Osteocyte (in vitro differentiated cells): ENCODE results near the gene AFAP1. TPM values are rescaled to one million over a fixed set of nuclear protein-coding genes. Genes with fewer than 3 reads are reported as not detected.

Source experiments
- DNase-seq: peaks from one replicate; pipeline ENCODE4 v3.0.0; 2021; ENCODE audit warnings: mixed read lengths; ENCODE audit not compliant: unreplicated experiment; ENCODE audit errors: extremely low spot score
- H3K27ac Mint-ChIP-seq: one replicate; pipeline ENCODE4 v1.8.0; 2021; ENCODE audit warnings: mild to moderate bottlenecking, mixed read lengths; ENCODE audit not compliant: unreplicated experiment
- H3K27me3 Mint-ChIP-seq: one replicate; pipeline ENCODE4 v1.8.0; 2021; ENCODE audit warnings: mixed read lengths; ENCODE audit not compliant: unreplicated experiment
- H3K36me3 Mint-ChIP-seq: one replicate; pipeline ENCODE4 v1.8.0; 2021; ENCODE audit warnings: mixed read lengths; ENCODE audit not compliant: unreplicated experiment
- H3K4me1 Mint-ChIP-seq: one replicate; pipeline ENCODE4 v1.8.0; 2021; ENCODE audit warnings: mixed read lengths; ENCODE audit not compliant: unreplicated experiment
- H3K4me3 Mint-ChIP-seq: one replicate; pipeline ENCODE4 v1.8.0; 2021; ENCODE audit warnings: mild to moderate bottlenecking, moderate library complexity, mixed read lengths; ENCODE audit not compliant: unreplicated experiment
- H3K9me3 Mint-ChIP-seq: one replicate; pipeline ENCODE4 v1.8.0; 2021; ENCODE audit warnings: mixed read lengths; ENCODE audit not compliant: unreplicated experiment
- CTCF ChIP-seq: fragments of 200-600 bp; sonication (generic); IDR thresholded peaks from 2 replicates; pipeline ENCODE4 v1.5.0; 2021; ENCODE audit warnings: antibody characterized with exemption, mild to moderate bottlenecking, moderate library complexity
- total RNA-seq: library from RNA; stranded (reverse); gene quantifications from 2 replicates; pipeline ENCODE4 v1.2.1, GENCODE V29; 2021

AFAP1 gene
- total RNA-seq, 1 donor from 2014 or later: 66.9 TPM

- Mint-ChIP-seq H3K4me3 (no peak overlapping the region), H3K27ac (no peak overlapping the region), H3K27me3 (no peaks in the 10 kb centered on the region), H3K9me3 (no peaks in the 10 kb centered on the region), H3K4me1 (peaks cover 4% of the 10 kb centered on the region), H3K36me3 (no peaks in the 10 kb centered on the region)
- no peak for DNase-seq
- TF ChIP-seq CTCF: no peak
Measured at GRCh38 chr4:7956270-7956808, 16.7 kb upstream of the AFAP1 start.

GRCh38 chr4:7955393-7955792, 15.7 kb upstream of the AFAP1 start:
- no peak for DNase-seq
- H3K4me1 Mint-ChIP-seq: peaks cover 1% of the 10 kb centered on the region
- H3K27ac Mint-ChIP-seq: no peak overlapping the region
- no peaks in the 10 kb centered on the region for H3K36me3 Mint-ChIP-seq
- H3K9me3 Mint-ChIP-seq: no peaks in the 10 kb centered on the region
- no peaks in the 10 kb centered on the region for H3K27me3 Mint-ChIP-seq
- no peak overlapping the region for H3K4me3 Mint-ChIP-seq
- no peak for TF ChIP-seq CTCF

GRCh38 chr4:7952615-7953014, 13.0 kb upstream of the AFAP1 start:
- no peak for DNase-seq
- H3K4me1 Mint-ChIP-seq: peaks cover 1% of the 10 kb centered on the region
- no peak overlapping the region for H3K4me3 Mint-ChIP-seq
- H3K9me3 Mint-ChIP-seq: no peaks in the 10 kb centered on the region
- peaks cover 8% of the 10 kb centered on the region for H3K27me3 Mint-ChIP-seq
- H3K27ac Mint-ChIP-seq: no peak overlapping the region
- TF ChIP-seq CTCF: no peak
- H3K36me3 Mint-ChIP-seq: no peaks in the 10 kb centered on the region

- Mint-ChIP-seq H3K36me3 (no peaks in the 10 kb centered on the region), H3K4me1 (no peaks in the 10 kb centered on the region), H3K9me3 (no peaks in the 10 kb centered on the region), H3K4me3 (no peak overlapping the region), H3K27ac (no peak overlapping the region), H3K27me3 (peaks cover 8% of the 10 kb centered on the region)
- DNase-seq: no peak
- no peak for TF ChIP-seq CTCF
Measured at GRCh38 chr4:7950301-7951092, 10.8 kb upstream of the AFAP1 start.

GRCh38 chr4:7949759-7950158, 10.1 kb upstream of the AFAP1 start:
- Mint-ChIP-seq H3K4me3 (no peak overlapping the region), H3K27me3 (peaks cover 8% of the 10 kb centered on the region), H3K9me3 (no peaks in the 10 kb centered on the region), H3K36me3 (no peaks in the 10 kb centered on the region), H3K4me1 (no peaks in the 10 kb centered on the region), H3K27ac (no peak overlapping the region)
- no peak for DNase-seq
- no peak for TF ChIP-seq CTCF
